ENCODE results near the gene KLK5.

GRCh38 chr19:50979758-50980157 lies 26.9 kb upstream of the KLK5 start:
- TF ChIP-seq CTCF (IDR thresholded peaks at IDR 0.05; ENCODE audit: low read depth, low read length, missing input control) (no peak), TAF1 (conservative IDR thresholded peaks at IDR 0.05) (no peak), ATF3 (IDR thresholded peaks at IDR 0.05) (no peak), FOXA1 (IDR thresholded peaks at IDR 0.05) (no peak), MAX (IDR thresholded peaks at IDR 0.05) (no peak), YY1 (IDR thresholded peaks at IDR 0.05) (no peak), SP1 (IDR thresholded peaks at IDR 0.05) (no peak), NR2F2 (IDR thresholded peaks at IDR 0.05) (no peak), GABPA (IDR thresholded peaks at IDR 0.05 in 1 of 2, conservative IDR thresholded peaks at IDR 0.05 in 1 of 2) (no peak)

Measured in liver (tissue), 3 donors.